HCT116 (cell line): ENCODE data around the gene TUG1. TPM values are rescaled to one million over a fixed set of nuclear protein-coding genes. Genes with fewer than 3 reads are reported as not detected.

Experiments used
- ATAC-seq: fragments of 200-7000 bp; cut with Tn5 transposase; 2 replicates; pipeline ENCODE4 v1.9.1; 2020; ENCODE audit warnings: mild to moderate bottlenecking, moderate library complexity
- BruUV-seq: library from RNA; stranded (reverse); fragments of 400-500 nt; replicated peaks from 2 replicates; lab custom pipeline; 2021; lab: Mats Ljungman, UMichigan
- CTCF ChIA-PET: fragments of 300-600 bp; sonication (Branson Sonifier 250); formaldehyde crosslinking; loops from one replicate; lab custom pipeline; 2021; ENCODE audit warnings: antibody characterized with exemption; lab: Charles Lee
- POLR2A ChIA-PET: fragments of 300-600, 350-600 bp; sonication (Branson Sonifier 250); formaldehyde crosslinking; loops from one replicate; lab custom pipeline; 2021; ENCODE audit warnings: antibody characterized with exemption; lab: Charles Lee
- RAD21 ChIA-PET, 2 experiments: fragments of 300-600 bp; sonication (Branson Sonifier 250); formaldehyde crosslinking; loops; one replicate each; lab custom pipeline; 2023; ENCODE audit warnings: low total read pairs in 2 of 2; ENCODE audit not compliant: uncharacterized antibody in 2 of 2, unreplicated experiment in 2 of 2, low non-redundant PET in 1 of 2; lab: Charles Lee
- DNase-seq: peaks from one replicate; pipeline ENCODE4 v3.0.0-alpha.2; 2010; ENCODE audit warnings: low read depth, low spot score
- H2AFZ ChIP-seq: fragments of 200-600 bp; shearing (Covaris generic), sonication (generic); 2 replicates; pipeline ENCODE4 v1.6.1; 2017; ENCODE audit warnings: low read depth, mixed run types, mixed read lengths, antibody characterized with exemption, low read length; ENCODE audit not compliant: poor library complexity, severe bottlenecking
- H3K27ac ChIP-seq: 2 replicates; pipeline ENCODE4 v1.5.1; 2012; ENCODE audit warnings: low read depth, low read length
- H3K27me3 ChIP-seq: fragments of 200-600 bp; sonication (generic); 2 replicates; pipeline ENCODE4 v1.6.1; 2016; ENCODE audit warnings: mixed run types, low read length, mixed read lengths; ENCODE audit not compliant: insufficient read depth
- H3K36me3 ChIP-seq, 2 experiments: fragments of 200-500 bp in 1 of 2; fragments of 200-600 bp in 1 of 2; sonication (Bioruptor generic) in 1 of 2; sonication (generic) in 1 of 2; 2 replicates each; pipeline versions ENCODE4 v1.5.1 to v1.6.1; 2014 to 2016; ENCODE audit warnings: low read length in 2 of 2, inconsistent platforms in 1 of 2, mixed read lengths in 1 of 2, mixed run types in 1 of 2; ENCODE audit not compliant: insufficient read depth in 2 of 2, control insufficient read depth in 1 of 2
- H3K4me1 ChIP-seq, 2 experiments: fragments of 200-600 bp in 1 of 2; sonication (generic) in 1 of 2; 2 replicates each; pipeline versions ENCODE4 v1.5.1 to v1.6.1; 2012 to 2017; ENCODE audit warnings: low read length in 2 of 2, inconsistent platforms in 1 of 2, mild to moderate bottlenecking in 1 of 2, mixed read lengths in 1 of 2, mixed run types in 1 of 2, moderate library complexity in 1 of 2; ENCODE audit not compliant: insufficient read depth in 2 of 2, control insufficient read depth in 1 of 2
- H3K4me2 ChIP-seq: fragments of 200-600 bp; sonication (generic); 2 replicates; pipeline ENCODE4 v1.6.1; 2017; ENCODE audit warnings: mixed run types, low read length, mixed read lengths
- H3K4me3 ChIP-seq, 2 experiments: fragments of 200-600 bp in 1 of 2; sonication (generic) in 1 of 2; replicated peaks in 1 of 2; 2 replicates each; pipeline ENCODE4 v1.5.1; 2011 to 2016; ENCODE audit warnings: low read length in 2 of 2, control low read depth in 1 of 2, low read depth in 1 of 2, mild to moderate bottlenecking in 1 of 2, mixed read lengths in 1 of 2, mixed run types in 1 of 2
- H3K79me2 ChIP-seq: fragments of 200-600 bp; sonication (generic); 2 replicates; pipeline ENCODE4 v1.6.1; 2017; ENCODE audit warnings: mild to moderate bottlenecking, mixed run types, low read length, moderate library complexity, mixed read lengths; ENCODE audit not compliant: insufficient read depth
- H3K9ac ChIP-seq: fragments of 200-600 bp; sonication (generic); 2 replicates; pipeline ENCODE4 v1.6.1; 2016; ENCODE audit warnings: low read length, mixed read lengths
- H3K9me2 ChIP-seq: fragments of 200-600 bp; sonication (generic), shearing (Covaris generic); 2 replicates; pipeline ENCODE4 v1.6.1; 2017; ENCODE audit warnings: mixed run types, mild to moderate bottlenecking, moderate library complexity; ENCODE audit not compliant: insufficient read depth
- H3K9me3 ChIP-seq, 2 experiments: fragments of 200-500 bp in 1 of 2; fragments of 200-600 bp in 1 of 2; sonication (Bioruptor generic) in 1 of 2; sonication (generic) in 1 of 2; 2 replicates each; pipeline ENCODE4 v1.6.1; 2014 to 2017; ENCODE audit warnings: low read length in 2 of 2, mixed read lengths in 2 of 2, inconsistent platforms in 1 of 2, low read depth in 1 of 2, mild to moderate bottlenecking in 1 of 2, mixed run types in 1 of 2, moderate library complexity in 1 of 2; ENCODE audit not compliant: control insufficient read depth in 1 of 2, insufficient read depth in 1 of 2
- H4K20me1 ChIP-seq: fragments of 200-600 bp; sonication (generic), shearing (Covaris generic); 2 replicates; pipeline ENCODE4 v1.6.1; 2017; ENCODE audit warnings: mixed run types, mild to moderate bottlenecking, moderate library complexity; ENCODE audit not compliant: insufficient read depth
- CEBPB ChIP-seq: IDR thresholded peaks from 2 replicates; pipeline ENCODE4 v1.6.1; 2012; ENCODE audit warnings: low read depth
- CTCF ChIP-seq, 3 experiments: fragments of 200-600 bp in 1 of 3; sonication (generic) in 1 of 3; IDR thresholded peaks in 2 of 3; conservative IDR thresholded peaks in 1 of 3; 2 replicates each; pipeline ENCODE4 v1.5.1; 2012 to 2017; ENCODE audit warnings: low read depth in 2 of 3, low read length in 2 of 3, antibody characterized with exemption in 1 of 3, borderline replicate concordance in 1 of 3, control low read depth in 1 of 3, mild to moderate bottlenecking in 1 of 3, mixed read lengths in 1 of 3, mixed run types in 1 of 3, moderate library complexity in 1 of 3; ENCODE audit not compliant: insufficient read depth in 1 of 3
- ELF1 ChIP-seq: IDR thresholded peaks from 2 replicates; pipeline ENCODE4 v1.6.1; 2012; ENCODE audit warnings: low read depth, borderline replicate concordance
- EZH2 ChIP-seq: fragments of 200-600 bp; sonication (generic); IDR thresholded peaks from 2 replicates; pipeline ENCODE4 v1.6.1; 2017; ENCODE audit warnings: antibody characterized with exemption, mixed run types
- MAX ChIP-seq: IDR thresholded peaks from 2 replicates; pipeline ENCODE4 v1.6.1; 2012
- REST ChIP-seq: IDR thresholded peaks from 2 replicates; pipeline ENCODE4 v1.6.1; 2012; ENCODE audit warnings: low read depth
- SIN3A ChIP-seq: IDR thresholded peaks from 2 replicates; pipeline ENCODE4 v1.6.1; 2012; ENCODE audit warnings: low read depth
- SP1 ChIP-seq: IDR thresholded peaks from 2 replicates; pipeline ENCODE4 v1.6.1; 2012; ENCODE audit warnings: low read depth
- SRF ChIP-seq: IDR thresholded peaks from 2 replicates; pipeline ENCODE4 v1.6.1; 2012; ENCODE audit warnings: low read depth
- ZBTB33 ChIP-seq: IDR thresholded peaks from 2 replicates; pipeline ENCODE4 v1.6.1; 2011; ENCODE audit warnings: mild to moderate bottlenecking, low read length, moderate library complexity; ENCODE audit not compliant: insufficient replicate concordance; ENCODE audit errors: extremely low read depth
- ZNF274 ChIP-seq: fragments of 200-500 bp; sonication (Bioruptor generic); IDR thresholded peaks from 2 replicates; pipeline ENCODE4 v1.6.1; 2014; ENCODE audit warnings: mild to moderate bottlenecking, low read depth, low read length, inconsistent platforms
- intact Hi-C: fragments of 100-400 bp; cut with micrococcal nuclease; formaldehyde crosslinking; loops from 2 replicates; pipeline ENCODE4 v1.10.0; 2022
- total RNA-seq: library from RNA; stranded (reverse); gene quantifications from one replicate; pipeline ENCODE4 v1.2.1, GENCODE V29; 2021; ENCODE audit not compliant: unreplicated experiment

The TUG1 gene
- total RNA-seq, 1 experiment from 2014 or later = 45.0 TPM

- TF ChIP-seq CTCF (IDR thresholded peaks at IDR 0.05 in 2 of 3, conservative IDR thresholded peaks at IDR 0.05 in 1 of 3; ENCODE audit: borderline replicate concordance in 1 of 3, insufficient read depth in 1 of 3, low read depth in 2 of 3, low read length in 2 of 3) (no peak), ZNF274 (no peak), MAX (no peak), ELF1 (no peak), EZH2 (no peak), REST (no peak), SIN3A (no peak)
Observed at GRCh38 chr22:30921108-30921507, 48.0 kb upstream of the TUG1 start (continued).

GRCh38 chr22:30922151-30922611 is 46.9 kb upstream of the TUG1 start:
- Histone ChIP-seq H3K79me2 (no peaks in the 10 kb centered on the region), H3K9me3 (no peaks in the 10 kb centered on the region), H3K27ac (no peak overlapping the region), H2AFZ (no peak overlapping the region), H4K20me1 (no peaks in the 10 kb centered on the region), H3K36me3 (peaks cover 0 to 2% of the 10 kb centered on the region in 2 experiments; a peak in 3 of 4 replicates), H3K4me2 (no peak overlapping the region), H3K4me3 (no peak overlapping the region), H3K27me3 (no peaks in the 10 kb centered on the region), H3K9ac (no peak overlapping the region), H3K4me1 (no peaks in the 10 kb centered on the region), H3K9me2 (no peaks in the 10 kb centered on the region)
- BruUV-seq = no TSS peak
- intact Hi-C loops = loop anchor here (10.0 kb wide), 1 partner anchor 287 kb away; the partner anchor contains the start of gene SLC35E4
- ChIA-PET POLR2A (no interaction called here), RAD21 (no interaction called here), CTCF (no interaction called here)
- no peak for TF ChIP-seq SP1
- no peak for TF ChIP-seq SRF
- no peak for TF ChIP-seq ZBTB33
- no peak for TF ChIP-seq CEBPB
- no peak for TF ChIP-seq REST
- no peak for DNase-seq
- ATAC-seq = no peak
